ENCODE data around the gene BCOR. TPM values are rescaled to one million over a fixed set of nuclear protein-coding genes. Genes with fewer than 3 reads are reported as not detected.

The BCOR gene
- total and polyA plus RNA-seq, 9 of the 15 experiments (the other 6 are each of a cell fraction or from before 2014, with no cell fraction given), result 27.5 to 113 (median 37.6) TPM

DNA sequence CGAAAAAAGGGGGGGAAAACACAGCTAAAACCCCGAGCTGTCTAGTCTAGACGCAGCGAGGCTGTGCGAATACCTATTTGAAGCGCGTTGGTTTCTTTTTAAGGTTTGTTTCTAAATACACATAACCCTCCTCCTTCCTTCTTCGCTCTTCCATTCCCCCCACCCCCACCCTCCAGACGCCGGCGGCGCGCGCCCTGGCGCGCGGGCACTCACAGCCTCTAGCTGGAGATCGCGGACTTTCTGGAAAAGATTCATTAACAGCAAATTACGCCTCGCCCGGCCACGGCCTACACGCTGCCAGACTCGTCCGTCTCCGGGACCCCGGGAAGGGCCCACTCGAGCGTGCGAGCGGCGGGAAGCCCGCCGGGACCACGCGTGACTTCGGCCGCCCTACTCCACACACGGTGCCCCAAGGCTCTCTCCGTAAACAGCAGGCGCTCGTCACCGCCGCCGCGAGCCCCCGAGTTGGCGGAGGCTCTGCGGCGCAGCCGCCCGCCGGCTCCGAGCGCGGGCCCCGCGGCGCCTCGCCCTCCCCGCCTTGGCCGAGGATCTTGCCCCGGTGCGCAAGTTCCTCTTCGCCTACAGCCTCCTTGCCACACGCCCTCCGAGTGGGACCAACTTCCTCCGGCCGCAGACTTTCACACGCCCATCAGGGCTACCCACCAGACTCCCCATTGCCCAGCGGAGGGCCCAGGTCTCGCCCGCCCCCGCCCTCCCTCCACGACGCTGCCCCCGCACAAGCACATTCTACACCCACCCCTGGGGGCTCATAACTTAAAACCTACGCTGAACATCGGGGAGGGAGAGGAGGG, 2.0 kb downstream of the BCOR start:
- Histone ChIP-seq H2AFZ (ENCODE audit: low read depth, low read length) (no peak overlapping the region), H3K4me1 (replicated peaks in 1 of 2; ENCODE audit: control insufficient read depth in 2 of 2, insufficient read depth in 2 of 2, low read length in 2 of 2) (peaks cover 33 to 70% of the 10 kb centered on the region in 2 experiments), H3K36me3 (ENCODE audit: control insufficient read depth, insufficient read depth, low read length) (peaks cover 28% of the 10 kb centered on the region), H3K9me1 (ENCODE audit: control insufficient read depth, insufficient read depth, low read length) (peaks cover 3% of the 10 kb centered on the region), H3K4me3 (peak overlapping the region; percentile 70), H3K9me3 (replicated peaks; ENCODE audit: control insufficient read depth, insufficient read depth, low read depth, low read length) (no peaks in the 10 kb centered on the region), H3K27me3 (ENCODE audit: control insufficient read depth in 2 of 2, insufficient read depth in 2 of 2, low read length in 2 of 2) (no peaks in the 10 kb centered on the region), H3K27ac (ENCODE audit: extremely low read depth, low read depth, low read length) (peak overlapping the region; percentile 88), H3K79me2 (ENCODE audit: control insufficient read depth, insufficient read depth, low read length) (peaks cover 95% of the 10 kb centered on the region), H4K20me1 (replicated peaks; ENCODE audit: control insufficient read depth, insufficient read depth, low read length) (peaks cover 53% of the 10 kb centered on the region), H3K4me2 (ENCODE audit: insufficient read depth, low read length) (peak overlapping the region; percentile 86), H3K9ac (ENCODE audit: insufficient read depth in 1 of 2, low read depth in 2 of 2, low read length in 2 of 2) (peak overlapping the region; percentile 91 to 92)
- FAIRE-seq (peak; percentile 51), ATAC-seq (no peak), DNase-seq (ENCODE audit: extremely low read depth in 1 of 4, low spot score in 3 of 4) (peak in 1 of 4 experiments; percentile 56)
- 0% methylated on average over 24 of the region's 80 CpGs for WGBS (ENCODE audit: insufficient coverage, low coverage, missing lambda C conversion rate)
- intact Hi-C loops (cut with micrococcal nuclease) (loop anchor here (10.0 kb wide), 1 partner anchor 81 kb away; no protein-coding TSS in a partner anchor), in situ Hi-C loops (cut with MboI) (no loop called here)
- CTCF ChIA-PET (ENCODE audit: low intra/inter-chr PET ratio), result no interaction called here
- no TSS peak for BruUV-seq (replicated peaks)
- POLR2A ChIA-PET, result interaction anchor here (0.5 to 3.8 kb wide), 6 partner anchors 9 to 347 kb away, joined by 3 to 16 read pairs (median 4); no protein-coding TSS in a partner anchor
- TF ChIP-seq, protein P1, sequence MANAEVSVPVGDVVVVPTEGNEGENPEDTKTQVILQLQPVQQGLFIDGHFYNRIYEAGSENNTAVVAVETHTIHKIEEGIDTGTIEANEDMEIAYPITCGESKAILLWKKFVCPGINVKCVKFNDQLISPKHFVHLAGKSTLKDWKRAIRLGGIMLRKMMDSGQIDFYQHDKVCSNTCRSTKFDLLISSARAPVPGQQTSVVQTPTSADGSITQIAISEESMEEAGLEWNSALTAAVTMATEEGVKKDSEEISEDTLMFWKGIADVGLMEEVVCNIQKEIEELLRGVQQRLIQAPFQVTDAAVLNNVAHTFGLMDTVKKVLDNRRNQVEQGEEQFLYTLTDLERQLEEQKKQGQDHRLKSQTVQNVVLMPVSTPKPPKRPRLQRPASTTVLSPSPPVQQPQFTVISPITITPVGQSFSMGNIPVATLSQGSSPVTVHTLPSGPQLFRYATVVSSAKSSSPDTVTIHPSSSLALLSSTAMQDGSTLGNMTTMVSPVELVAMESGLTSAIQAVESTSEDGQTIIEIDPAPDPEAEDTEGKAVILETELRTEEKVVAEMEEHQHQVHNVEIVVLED (CRISPR knock-in tag; IDR thresholded peaks at IDR 0.05), result no peak
- TF ChIP-seq ETV1 (tag; conservative IDR thresholded peaks at IDR 0.05; ENCODE audit: low read depth) (no peak), NRF1 (conservative IDR thresholded peaks at IDR 0.05 in 1 of 2, IDR thresholded peaks at IDR 0.05 in 1 of 2) (peak in 1 of 2 experiments; percentile 10; a peak in 2 of 4 replicates), BHLHE40 (IDR thresholded peaks at IDR 0.05; ENCODE audit: low read length) (no peak), ZNF318 (IDR thresholded peaks at IDR 0.05; ENCODE audit: borderline replicate concordance in 1 of 2, low read depth in 1 of 2) (no peak), PHF8 (IDR thresholded peaks at IDR 0.05; ENCODE audit: borderline replicate concordance, low read length) (no peak), TRIM25 (IDR thresholded peaks at IDR 0.05; ENCODE audit: borderline replicate concordance) (no peak), POLR2H (tag; IDR thresholded peaks at IDR 0.05; ENCODE audit: low read depth) (no peak)
